IMR-90 (cell line): ENCODE results near the gene CAMK4. TPM values are rescaled to one million over a fixed set of nuclear protein-coding genes. Genes with fewer than 3 reads are reported as not detected.

Experiments used
- ATAC-seq: fragments of 200-7000 bp; cut with Tn5 transposase; 2 replicates; pipeline ENCODE4 v1.9.1; 2020; ENCODE audit warnings: low read depth, mild to moderate bottlenecking, moderate library complexity
- BruUV-seq: library from RNA; stranded (reverse); fragments of 400-500 nt; replicated peaks from 2 replicates; lab custom pipeline; 2021; lab: Mats Ljungman, UMichigan
- CTCF ChIA-PET: fragments of 300-600 bp; formaldehyde crosslinking; extraction: SDS; loops from one replicate; lab custom pipeline; 2021; ENCODE audit warnings: antibody characterized with exemption; lab: Yijun Ruan, JAX
- POLR2A ChIA-PET: fragments of 300-600 bp; sonication (Branson Sonifier 250); formaldehyde crosslinking; loops from one replicate; lab custom pipeline; 2022; ENCODE audit warnings: antibody characterized with exemption; ENCODE audit not compliant: unreplicated experiment; lab: Charles Lee
- DNase-seq: peaks from one replicate; pipeline ENCODE4 v3.0.0; 2013
- H2AFZ ChIP-seq: replicated peaks from 2 replicates; pipeline ENCODE3; 2013; ENCODE audit warnings: low read length, mild to moderate bottlenecking; ENCODE audit not compliant: poor library complexity
- H2AK5ac ChIP-seq: 2 replicates; pipeline ENCODE4 v1.6.1; 2013; ENCODE audit warnings: low read depth, low read length, inconsistent platforms
- H2AK9ac ChIP-seq: replicated peaks from 2 replicates; pipeline ENCODE3; 2013; ENCODE audit warnings: mild to moderate bottlenecking, low read depth, low read length, moderate library complexity; ENCODE audit not compliant: poor library complexity
- H2BK120ac ChIP-seq: 2 replicates; pipeline ENCODE4 v1.6.1; 2013; ENCODE audit warnings: low read depth, low read length, inconsistent platforms
- H2BK15ac ChIP-seq: 3 replicates; pipeline ENCODE4 v1.6.1; 2013; ENCODE audit warnings: low read depth, low read length, inconsistent platforms
- H2BK20ac ChIP-seq: 2 replicates; pipeline ENCODE4 v1.6.1; 2013; ENCODE audit warnings: low read depth, mild to moderate bottlenecking, inconsistent platforms, low read length, moderate library complexity
- H2BK5ac ChIP-seq: 2 replicates; pipeline ENCODE4 v1.6.1; 2013; ENCODE audit warnings: mild to moderate bottlenecking, low read depth, low read length, inconsistent platforms; ENCODE audit not compliant: poor library complexity, severe bottlenecking
- H3K14ac ChIP-seq: replicated peaks from 2 replicates; pipeline ENCODE4 v1.6.1; 2013; ENCODE audit warnings: low read depth, low read length, inconsistent platforms
- H3K18ac ChIP-seq: 2 replicates; pipeline ENCODE4 v1.6.1; 2013; ENCODE audit warnings: low read depth, low read length, control low read depth
- H3K23ac ChIP-seq: 2 replicates; pipeline ENCODE4 v1.6.1; 2013; ENCODE audit warnings: low read depth, low read length, inconsistent platforms
- H3K27ac ChIP-seq: 2 replicates; pipeline ENCODE4 v1.5.1; 2013; ENCODE audit warnings: mild to moderate bottlenecking, control low read depth, low read length; ENCODE audit not compliant: insufficient read depth
- H3K27me3 ChIP-seq: 2 replicates; pipeline ENCODE4 v1.6.1; 2013; ENCODE audit warnings: low read length; ENCODE audit not compliant: control insufficient read depth, insufficient read depth
- H3K36me3 ChIP-seq: 2 replicates; pipeline ENCODE4 v1.6.1; 2013; ENCODE audit warnings: low read length, mixed read lengths; ENCODE audit not compliant: control insufficient read depth, insufficient read depth
- H3K4ac ChIP-seq: 2 replicates; pipeline ENCODE4 v1.6.1; 2013; ENCODE audit warnings: low read depth, low read length, inconsistent platforms
- H3K4me1 ChIP-seq: 2 replicates; pipeline ENCODE4 v1.6.1; 2013; ENCODE audit warnings: low read length, mixed read lengths; ENCODE audit not compliant: control insufficient read depth, insufficient read depth
- H3K4me2 ChIP-seq: 2 replicates; pipeline ENCODE4 v1.6.1; 2013; ENCODE audit warnings: low read depth, mild to moderate bottlenecking, control low read depth, low read length, moderate library complexity
- H3K4me3 ChIP-seq: 2 replicates; pipeline ENCODE4 v1.5.1; 2013; ENCODE audit warnings: low read depth, mild to moderate bottlenecking, control low read depth, low read length, moderate library complexity; ENCODE audit not compliant: insufficient read depth
- H3K56ac ChIP-seq: 2 replicates; pipeline ENCODE4 v1.6.1; 2013; ENCODE audit warnings: low read length, inconsistent platforms; ENCODE audit not compliant: insufficient read depth; ENCODE audit errors: extremely low read depth
- H3K79me1 ChIP-seq, 2 experiments: 2 replicates each; pipeline ENCODE4 v1.6.1; 2013; ENCODE audit warnings: low read length in 2 of 2, inconsistent platforms in 1 of 2, low read depth in 1 of 2
- H3K9ac ChIP-seq: 2 replicates; pipeline ENCODE4 v1.6.1; 2013; ENCODE audit warnings: low read depth, low read length, control low read depth
- H3K9me1 ChIP-seq: 2 replicates; pipeline ENCODE4 v1.6.1; 2013; ENCODE audit warnings: low read length, inconsistent platforms; ENCODE audit not compliant: insufficient read depth
- H3K9me3 ChIP-seq: 2 replicates; pipeline ENCODE4 v1.6.1; 2013; ENCODE audit warnings: low read length; ENCODE audit not compliant: control insufficient read depth, insufficient read depth
- H4K20me1 ChIP-seq: 2 replicates; pipeline ENCODE4 v1.6.1; 2013; ENCODE audit warnings: low read length, inconsistent platforms; ENCODE audit not compliant: insufficient read depth
- H4K5ac ChIP-seq: 2 replicates; pipeline ENCODE4 v1.6.1; 2013; ENCODE audit warnings: mild to moderate bottlenecking, low read depth, low read length, control low read depth
- H4K8ac ChIP-seq, 2 experiments: 2 replicates each; pipeline ENCODE4 v1.6.1; 2013; ENCODE audit warnings: low read depth in 2 of 2, low read length in 2 of 2, control low read depth in 1 of 2, inconsistent platforms in 1 of 2
- H4K91ac ChIP-seq: 2 replicates; pipeline ENCODE4 v1.6.1; 2013; ENCODE audit warnings: low read depth, low read length, inconsistent platforms; ENCODE audit not compliant: insufficient read depth
- CEBPB ChIP-seq: IDR thresholded peaks from 2 replicates; pipeline ENCODE4 v1.6.1; 2012; ENCODE audit warnings: low read depth, low read length, improper control_type of control experiment
- FOS ChIP-seq: fragments of 150-350 bp; IDR thresholded peaks from 2 replicates; pipeline ENCODE4 v1.6.1; 2016; ENCODE audit warnings: low read depth, low read length
- NFE2L2 ChIP-seq: fragments of 150-350 bp; IDR thresholded peaks from 2 replicates; pipeline ENCODE4 v1.6.1; 2016; ENCODE audit warnings: low read depth, mild to moderate bottlenecking, low read length
- RAD21 ChIP-seq: IDR thresholded peaks from 2 replicates; pipeline ENCODE4 v1.6.1; 2012; ENCODE audit warnings: low read length, improper control_type of control experiment
- RFX5 ChIP-seq: IDR thresholded peaks from 2 replicates; pipeline ENCODE4 v1.8.0; 2012; ENCODE audit warnings: low read depth, mild to moderate bottlenecking, low read length, moderate library complexity
- SMC3 ChIP-seq: fragments of 150-350 bp; IDR thresholded peaks from 2 replicates; pipeline ENCODE4 v1.6.1; 2016; ENCODE audit warnings: low read depth, mild to moderate bottlenecking, antibody characterized with exemption, low read length, moderate library complexity
- WGBS, 2 experiments: methylation state at CpG; one replicate each; pipeline versions ENCODE4 v1.1.5 to v1.1.7; 2013; ENCODE audit warnings: missing lambda C conversion rate in 2 of 2; ENCODE audit not compliant: insufficient read length in 1 of 2; ENCODE audit errors: extremely low coverage in 2 of 2; 5-methylcytosine and 5-hydroxymethylcytosine counted together
- dilution Hi-C: fragments of 300-500 bp; cut with HindIII; formaldehyde crosslinking; loops from one replicate; pipeline ENCODE4 v1.14.3; 2018; ENCODE audit warnings: low sequenced_read_pairs; ENCODE audit not compliant: unreplicated experiment
- in situ Hi-C: fragments of 300-500 bp; cut with MboI; formaldehyde crosslinking; loops from 3 replicates; pipeline ENCODE4 v1.14.3; 2019; ENCODE audit warnings: low sequenced_read_pairs, inconsistent platforms, mixed read lengths
- intact Hi-C: fragments of 100-400 bp; cut with micrococcal nuclease; formaldehyde crosslinking; loops from 2 replicates; pipeline ENCODE4 v1.10.0; 2022
- polyA plus RNA-seq, 3 experiments: library from polyadenylated mRNA; depleted of rRNA; stranded (reverse); fragments of >200 nt; gene quantifications; 2 replicates each; pipeline ENCODE4 v1.2.3, GENCODE V29; 2012; ENCODE audit warnings: low replicate concordance in 1 of 3
- total RNA-seq: library from RNA; depleted of rRNA; stranded (reverse); fragments of >200 nt; gene quantifications from 2 replicates; pipeline ENCODE4 v1.2.3, GENCODE V29; 2012

Gene CAMK4
- total and polyA plus RNA-seq, 2 of the 4 experiments (the other 2 are of a cell fraction): 3.7 to 4.8 TPM

DNA sequence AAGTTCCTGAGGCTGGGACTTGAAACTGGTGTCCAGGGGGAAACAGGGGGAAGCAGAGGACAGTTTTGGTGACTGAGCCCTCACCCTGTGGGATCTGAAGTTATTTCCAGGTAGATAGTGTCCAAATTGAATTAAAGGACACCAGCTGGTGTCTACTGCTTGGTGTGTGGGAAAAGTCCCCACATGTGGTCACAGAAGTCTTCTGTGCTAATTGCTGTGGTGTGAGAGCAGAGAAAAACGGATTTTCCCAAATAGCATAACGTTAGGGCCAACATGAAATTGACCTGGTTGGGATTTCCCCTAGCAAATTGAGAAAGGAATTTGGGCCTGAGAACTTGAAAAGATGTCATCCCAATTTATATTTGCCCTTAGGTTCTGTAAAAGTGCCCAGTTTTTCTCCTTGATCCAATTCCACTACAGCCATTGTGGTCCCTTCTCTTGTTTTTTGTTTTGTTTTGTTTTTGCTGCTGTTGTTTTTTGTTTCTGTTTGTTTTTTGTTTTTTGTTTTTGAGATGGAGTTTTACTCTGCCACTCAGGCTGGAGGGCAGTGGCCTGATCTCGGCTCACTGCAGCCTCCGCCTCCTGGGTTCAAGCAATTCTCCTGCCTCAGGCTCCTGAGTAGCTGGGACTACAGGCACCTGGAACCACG lies 293.8 kb downstream of the CAMK4 start:
- dilution Hi-C loops: no loop called here
- in situ Hi-C loops: no loop called here
- CTCF ChIA-PET: interaction anchor here (1.0 kb wide), 1 partner anchor 13 kb away, joined by 3 read pairs; no protein-coding TSS in a partner anchor

More for the DNA sequence above, 293.8 kb downstream of the CAMK4 start:
- no peaks in the 10 kb centered on the region for H3K27me3 ChIP-seq
- TF ChIP-seq NFE2L2: no peak
- TF ChIP-seq RAD21: no peak
- no peak for TF ChIP-seq CEBPB
- TF ChIP-seq SMC3: no peak
- TF ChIP-seq FOS: no peak
- no peak for TF ChIP-seq RFX5
- H2AK5ac ChIP-seq: no peak overlapping the region
- no peak for DNase-seq
- no peak overlapping the region for H3K4me2 ChIP-seq
- no peak overlapping the region for H4K8ac ChIP-seq
- H2AK9ac ChIP-seq: no peak overlapping the region
- H4K91ac ChIP-seq: no peak overlapping the region
- no peak overlapping the region for H3K9ac ChIP-seq
- H3K18ac ChIP-seq: no peak overlapping the region
- no peaks in the 10 kb centered on the region for H4K20me1 ChIP-seq
- H2BK5ac ChIP-seq: no peak overlapping the region
- no peak overlapping the region for H2BK15ac ChIP-seq
- no peak overlapping the region for H2AFZ ChIP-seq
- WGBS, 2 experiments: no CpG with 5 or more reads among the region's 5 CpGs
- intact Hi-C loops: loop anchor here (10.0 kb wide), 1 partner anchor 763 kb away; no protein-coding TSS in a partner anchor
- no peak overlapping the region for H3K4ac ChIP-seq
- no peak overlapping the region for H3K27ac ChIP-seq
- no peaks in the 10 kb centered on the region for H3K79me1 ChIP-seq
- no peaks in the 10 kb centered on the region for H3K4me1 ChIP-seq
- H3K56ac ChIP-seq: no peak overlapping the region
- no peak overlapping the region for H3K14ac ChIP-seq
- ATAC-seq: no peak
- H2BK120ac ChIP-seq: no peak overlapping the region
- H4K5ac ChIP-seq: no peak overlapping the region
- POLR2A ChIA-PET: no interaction called here
- H3K9me1 ChIP-seq: no peaks in the 10 kb centered on the region
- H3K9me3 ChIP-seq: no peaks in the 10 kb centered on the region
- H3K4me3 ChIP-seq: no peak overlapping the region
- no peak overlapping the region for H3K23ac ChIP-seq
- BruUV-seq: no TSS peak
- H2BK20ac ChIP-seq: no peak overlapping the region
- H3K36me3 ChIP-seq: no peaks in the 10 kb centered on the region
